Kidney (tissue), 14 donors: ENCODE results near the gene SLFN11. TPM values are rescaled to one million over a fixed set of nuclear protein-coding genes. Genes with fewer than 3 reads are reported as not detected.
"Not testable (repeated sequence)": the region's sequence is repeated elsewhere in the genome, so short reads cannot be mapped to it uniquely, and the experiment has no call there.

Experiments used
- DNase-seq, 5 donors: peaks; one replicate each; pipeline ENCODE4 v3.0.0-alpha.2; 2013 to 2020
- FAIRE-seq: peaks from 2 replicates; lab custom pipeline; 2012; peaks lifted over from hg19 to GRCh38; lab: Jason Lieb, UNC
- H3K27ac ChIP-seq, 2 donors: one replicate each; pipeline ENCODE4 v1.7.0; 2013; ENCODE audit warnings: low read depth in 2 of 2, low read length in 2 of 2, inconsistent platforms in 1 of 2
- H3K27me3 ChIP-seq: one replicate; pipeline ENCODE4 v1.7.1; 2013; ENCODE audit warnings: low read length, inconsistent platforms; ENCODE audit not compliant: control insufficient read depth, insufficient read depth
- H3K36me3 ChIP-seq, 3 donors: one replicate each; pipeline versions ENCODE4 v1.7.0 to v1.7.1; 2013; ENCODE audit warnings: low read length in 3 of 3, control low read depth in 1 of 3, inconsistent platforms in 1 of 3; ENCODE audit not compliant: insufficient read depth in 3 of 3, control insufficient read depth in 2 of 3
- H3K4me1 ChIP-seq, 3 donors: one replicate each; pipeline versions ENCODE4 v1.7.0 to v1.7.1; 2013; ENCODE audit warnings: low read length in 3 of 3, inconsistent platforms in 1 of 3, low read depth in 1 of 3; ENCODE audit not compliant: control insufficient read depth in 2 of 3, insufficient read depth in 2 of 3
- H3K4me3 ChIP-seq, 3 donors: one replicate each; pipeline versions ENCODE4 v1.7.0 to v1.8.1; 2013; ENCODE audit warnings: low read length in 3 of 3, control low read depth in 1 of 3, inconsistent platforms in 1 of 3
- H3K9ac ChIP-seq, 3 donors: one replicate each; pipeline versions ENCODE4 v1.7.0 to v1.7.1; 2013; ENCODE audit warnings: low read length in 3 of 3, control low read depth in 1 of 3, inconsistent platforms in 1 of 3
- H3K9me3 ChIP-seq, 3 donors: one replicate each; pipeline versions ENCODE4 v1.7.0 to v1.7.1; 2013; ENCODE audit warnings: low read length in 3 of 3, control low read depth in 1 of 3, inconsistent platforms in 1 of 3; ENCODE audit not compliant: control insufficient read depth in 2 of 3, insufficient read depth in 1 of 3
- CTCF ChIP-seq: IDR thresholded peaks from 3 replicates; pipeline ENCODE4 v1.5.1; 2012; ENCODE audit warnings: mild to moderate bottlenecking, moderate library complexity, borderline replicate concordance; ENCODE audit not compliant: insufficient read depth; ENCODE audit errors: extremely low read depth
- intact Hi-C: fragments of 100-400 bp; cut with DNase I; formaldehyde crosslinking; loops from one replicate; pipeline ENCODE4 v1.11.1; 2022
- polyA plus RNA-seq: library from polyadenylated mRNA; stranded (reverse); fragments of 350-450 nt; fragmentation: Illumina TruSeq; extraction: RNeasy Lipid Tissue Mini Kit (QIAGEN cat#74804); gene quantifications from one replicate; pipeline ENCODE4 v1.2.3, GENCODE V29; 2014; ENCODE audit warnings: low read depth, low replicate concordance; ENCODE audit not compliant: insufficient read depth
- total RNA-seq: library from RNA; stranded (reverse); fragmentation: NEBNext Ultra II Directional; extraction: Animal tissue kit (Norgen Biotek cat#: 25700); gene quantifications from one replicate; pipeline ENCODE4 v1.2.1, GENCODE V29; 2021
- donor health status: control.
- donor health status: control.
- donor health status: control.
- donor health status: control.
- donor health status: control.
- donor health status: DM: yes; HTN: yes; CAD: no.
- donor health status: Normal renal cell carcinoma (clear cell type).

Gene SLFN11
- total and polyA plus RNA-seq, 2 donors from 2014 or later, result 4.0 to 31.9 TPM

GRCh38 chr17:35404360-35404759 lies 30.9 kb upstream of the SLFN11 start:
- H3K9ac ChIP-seq, result no peak overlapping the region
- no peaks in the 10 kb centered on the region for H3K36me3 ChIP-seq
- FAIRE-seq, result no peak
- H3K9me3 ChIP-seq, result no peaks in the 10 kb centered on the region
- no peak overlapping the region for H3K4me3 ChIP-seq
- no peak for TF ChIP-seq CTCF
- intact Hi-C loops, result no loop called here
- no peaks in the 10 kb centered on the region for H3K4me1 ChIP-seq
- H3K27ac ChIP-seq, result no peak overlapping the region
- no peaks in the 10 kb centered on the region for H3K27me3 ChIP-seq
- no peak for DNase-seq

- H3K9ac ChIP-seq, FAIRE-seq, H3K9me3 ChIP-seq, H3K4me3 ChIP-seq, H3K27me3 ChIP-seq, H3K4me1 ChIP-seq, H3K36me3 ChIP-seq, DNase-seq, intact Hi-C loops, H3K27ac ChIP-seq: not testable (repeated sequence)
Observed at GRCh38 chr17:35393783-35394182, 20.4 kb upstream of the SLFN11 start.

- no peak overlapping the region for H3K4me3 ChIP-seq
- no peaks in the 10 kb centered on the region for H3K36me3 ChIP-seq
- intact Hi-C loops, result no loop called here
- no peaks in the 10 kb centered on the region for H3K27me3 ChIP-seq
- no peak overlapping the region for H3K27ac ChIP-seq
- H3K9me3 ChIP-seq, result no peaks in the 10 kb centered on the region
- H3K9ac ChIP-seq, result no peak overlapping the region
- no peaks in the 10 kb centered on the region for H3K4me1 ChIP-seq
- DNase-seq (no peak), FAIRE-seq (no peak)
- no peak for TF ChIP-seq CTCF
Observed at GRCh38 chr17:35390663-35391062, 17.2 kb upstream of the SLFN11 start.

- H3K9ac ChIP-seq, result no peak overlapping the region
- FAIRE-seq (no peak), DNase-seq (no peak)
- H3K27ac ChIP-seq, result no peak overlapping the region
- H3K4me3 ChIP-seq, result no peak overlapping the region
- H3K9me3 ChIP-seq, result no peaks in the 10 kb centered on the region
- no peaks in the 10 kb centered on the region for H3K36me3 ChIP-seq
- no peak for TF ChIP-seq CTCF
- no peaks in the 10 kb centered on the region for H3K27me3 ChIP-seq
- intact Hi-C loops, result no loop called here
- no peaks in the 10 kb centered on the region for H3K4me1 ChIP-seq
Observed at GRCh38 chr17:35390156-35390555, 16.7 kb upstream of the SLFN11 start.
